Epithelial cell of esophagus (primary cell): ENCODE results near the gene CIDEA.

ENCODE experiments used
- DNase-seq: peaks from one replicate; pipeline ENCODE4 v3.0.0; 2010; ENCODE audit warnings: low read depth
- H3K4me3 ChIP-seq: 2 replicates; pipeline ENCODE4 v1.5.1; 2011; ENCODE audit warnings: mild to moderate bottlenecking, low read length, control low read depth
- CTCF ChIP-seq: IDR thresholded peaks from 2 replicates; pipeline ENCODE4 v1.5.1; 2011; ENCODE audit warnings: low read depth, mild to moderate bottlenecking, low read length, control low read depth, inconsistent platforms; ENCODE audit not compliant: insufficient read depth; ENCODE audit errors: missing control alignments

CIDEA gene

DNA sequence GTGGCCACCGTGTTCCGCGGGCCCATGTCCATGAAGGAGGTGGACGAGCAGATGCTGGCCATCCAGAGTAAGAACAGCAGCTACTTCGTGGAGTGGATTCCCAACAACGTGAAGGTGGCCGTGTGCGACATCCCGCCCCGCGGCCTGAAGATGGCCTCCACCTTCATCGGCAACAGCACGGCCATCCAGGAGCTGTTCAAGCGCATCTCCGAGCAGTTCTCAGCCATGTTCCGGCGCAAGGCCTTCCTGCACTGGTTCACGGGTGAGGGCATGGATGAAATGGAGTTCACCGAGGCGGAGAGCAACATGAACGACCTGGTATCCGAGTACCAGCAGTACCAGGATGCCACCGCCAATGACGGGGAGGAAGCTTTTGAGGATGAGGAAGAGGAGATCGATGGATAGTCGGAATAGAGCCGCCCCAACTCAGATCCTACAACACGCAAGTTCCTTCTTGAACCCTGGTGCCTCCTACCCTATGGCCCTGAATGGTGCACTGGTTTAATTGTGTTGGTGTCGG, 71.6 kb downstream of the CIDEA start:
- DNase-seq = no peak
- H3K4me3 ChIP-seq = no peak overlapping the region
- TF ChIP-seq CTCF = no peak

DNA sequence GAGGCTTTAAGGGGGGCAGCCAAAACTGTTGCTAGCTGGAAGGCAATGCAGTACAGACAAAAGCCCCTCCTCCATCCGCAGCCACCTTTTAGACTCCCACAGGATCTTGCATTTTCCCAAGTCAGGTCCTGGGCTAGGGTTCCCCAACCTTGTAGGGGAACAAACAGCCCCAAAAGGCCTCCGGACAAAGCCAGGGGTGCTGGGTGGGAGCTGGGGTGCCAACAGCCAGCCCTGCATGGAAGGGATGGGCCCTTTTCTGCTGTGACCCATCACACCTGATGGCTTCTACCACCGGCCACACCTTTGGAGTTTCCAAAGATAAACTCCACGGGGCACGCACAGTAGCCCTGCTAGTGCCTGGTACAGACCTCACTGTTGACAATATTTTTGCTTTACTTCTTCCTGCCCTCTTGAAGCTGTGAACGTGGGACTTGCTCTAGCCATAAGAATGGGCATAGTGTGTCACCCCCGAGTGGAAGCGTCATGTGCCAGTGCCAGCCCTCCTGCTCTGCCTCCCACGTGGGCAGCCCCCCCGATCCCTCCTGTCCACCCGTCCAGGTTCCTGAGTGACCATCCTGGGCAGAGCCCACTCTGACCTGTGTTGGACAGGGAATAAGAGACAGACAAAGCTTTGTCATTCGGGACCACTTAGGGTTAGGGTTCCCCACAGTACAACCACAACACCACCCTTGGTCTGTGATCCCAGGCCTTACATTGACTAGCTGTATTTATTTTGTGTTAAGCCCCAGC, 72.7 kb downstream of the CIDEA start:
- no peak for TF ChIP-seq CTCF
- DNase-seq = no peak
- H3K4me3 ChIP-seq = no peak overlapping the region
